Activated naive CD4-positive, alpha-beta T cell treated with anti-CD3 and anti-CD28 coated beads, Interleukin-2, amount 50 U/mL, for 24 hours (primary cell): Measurements from ENCODE around the gene TNFAIP8L1.

ENCODE experiments used
- H3K27ac Mint-ChIP-seq: one replicate; pipeline ENCODE4 v1.8.0; 2021; ENCODE audit warnings: mild to moderate bottlenecking, mixed read lengths
- H3K27me3 Mint-ChIP-seq: one replicate; pipeline ENCODE4 v1.8.0; 2021; ENCODE audit warnings: mixed read lengths
- H3K36me3 Mint-ChIP-seq: one replicate; pipeline ENCODE4 v1.8.0; 2021; ENCODE audit warnings: mixed read lengths
- H3K4me1 Mint-ChIP-seq: one replicate; pipeline ENCODE4 v1.8.0; 2021; ENCODE audit warnings: mixed read lengths
- H3K4me3 Mint-ChIP-seq: one replicate; pipeline ENCODE4 v1.8.0; 2021; ENCODE audit warnings: mild to moderate bottlenecking, mixed read lengths
- H3K9me3 Mint-ChIP-seq: one replicate; pipeline ENCODE4 v1.8.0; 2021; ENCODE audit warnings: mixed read lengths

Gene TNFAIP8L1

GRCh38 chr19:4694211-4694987 lies 55.1 kb downstream of the TNFAIP8L1 start:
- Mint-ChIP-seq H3K27me3 (no peaks in the 10 kb centered on the region), H3K9me3 (no peaks in the 10 kb centered on the region), H3K27ac (no peak overlapping the region), H3K4me1 (no peaks in the 10 kb centered on the region), H3K36me3 (peaks cover 7% of the 10 kb centered on the region), H3K4me3 (no peak overlapping the region)

- Mint-ChIP-seq H3K27ac (no peak overlapping the region), H3K36me3 (peaks cover 7% of the 10 kb centered on the region), H3K4me1 (no peaks in the 10 kb centered on the region), H3K27me3 (no peaks in the 10 kb centered on the region), H3K4me3 (no peak overlapping the region), H3K9me3 (no peaks in the 10 kb centered on the region)
These were observed 56.0 kb downstream of the TNFAIP8L1 start for GRCh38 chr19:4695224-4695731.

- H3K9me3 Mint-ChIP-seq = no peaks in the 10 kb centered on the region
- no peaks in the 10 kb centered on the region for H3K4me1 Mint-ChIP-seq
- peaks cover 7% of the 10 kb centered on the region for H3K36me3 Mint-ChIP-seq
- no peak overlapping the region for H3K4me3 Mint-ChIP-seq
- H3K27me3 Mint-ChIP-seq = no peaks in the 10 kb centered on the region
- H3K27ac Mint-ChIP-seq = no peak overlapping the region
These were observed 58.0 kb downstream of the TNFAIP8L1 start for GRCh38 chr19:4697304-4697703.

- peaks cover 1% of the 10 kb centered on the region for H3K36me3 Mint-ChIP-seq
- no peaks in the 10 kb centered on the region for H3K27me3 Mint-ChIP-seq
- H3K9me3 Mint-ChIP-seq = no peaks in the 10 kb centered on the region
- no peak overlapping the region for H3K27ac Mint-ChIP-seq
- H3K4me1 Mint-ChIP-seq = no peaks in the 10 kb centered on the region
- no peak overlapping the region for H3K4me3 Mint-ChIP-seq
These were observed 60.7 kb downstream of the TNFAIP8L1 start for GRCh38 chr19:4699826-4700692.

- Mint-ChIP-seq H3K4me1 (no peaks in the 10 kb centered on the region), H3K9me3 (no peaks in the 10 kb centered on the region), H3K27ac (no peak overlapping the region), H3K4me3 (no peak overlapping the region), H3K27me3 (no peaks in the 10 kb centered on the region), H3K36me3 (peaks cover 1% of the 10 kb centered on the region)
These were observed 61.3 kb downstream of the TNFAIP8L1 start for GRCh38 chr19:4700693-4700970.

- no peaks in the 10 kb centered on the region for H3K27me3 Mint-ChIP-seq
- no peaks in the 10 kb centered on the region for H3K9me3 Mint-ChIP-seq
- H3K4me1 Mint-ChIP-seq = no peaks in the 10 kb centered on the region
- peaks cover 1% of the 10 kb centered on the region for H3K36me3 Mint-ChIP-seq
- no peak overlapping the region for H3K4me3 Mint-ChIP-seq
- H3K27ac Mint-ChIP-seq = no peak overlapping the region
These were observed 62.2 kb downstream of the TNFAIP8L1 start for GRCh38 chr19:4701557-4701956.

- Mint-ChIP-seq H3K27me3 (no peaks in the 10 kb centered on the region), H3K36me3 (no peaks in the 10 kb centered on the region), H3K4me3 (no peak overlapping the region), H3K4me1 (no peaks in the 10 kb centered on the region), H3K27ac (no peak overlapping the region), H3K9me3 (no peaks in the 10 kb centered on the region)
These were observed 63.4 kb downstream of the TNFAIP8L1 start for GRCh38 chr19:4702764-4703163.

- Mint-ChIP-seq H3K36me3 (no peaks in the 10 kb centered on the region), H3K27me3 (no peaks in the 10 kb centered on the region), H3K4me1 (peaks cover 5% of the 10 kb centered on the region), H3K4me3 (no peak overlapping the region), H3K9me3 (no peaks in the 10 kb centered on the region), H3K27ac (no peak overlapping the region)
These were observed 64.5 kb downstream of the TNFAIP8L1 start for GRCh38 chr19:4703671-4704316.

GRCh38 chr19:4704317-4704673 lies 65.0 kb downstream of the TNFAIP8L1 start:
- H3K9me3 Mint-ChIP-seq = no peaks in the 10 kb centered on the region
- peaks cover 9% of the 10 kb centered on the region for H3K4me1 Mint-ChIP-seq
- H3K36me3 Mint-ChIP-seq = no peaks in the 10 kb centered on the region

More at GRCh38 chr19:4704317-4704673, 65.0 kb downstream of the TNFAIP8L1 start:
- no peak overlapping the region for H3K4me3 Mint-ChIP-seq
- no peak overlapping the region for H3K27ac Mint-ChIP-seq
- no peaks in the 10 kb centered on the region for H3K27me3 Mint-ChIP-seq
